A673 (cell line): Measurements from ENCODE around the gene GLOD4.

ENCODE experiments used
- CTCF ChIP-seq: fragments of 300-800, 200-600 bp; sonication (generic); conservative IDR thresholded peaks from 2 replicates; pipeline ENCODE4 v1.5.1; 2017; ENCODE audit warnings: low read depth, mild to moderate bottlenecking, antibody characterized with exemption, low read length, moderate library complexity, mixed read lengths
- EZH2 ChIP-seq: fragments of 200-600 bp; sonication (generic); IDR thresholded peaks from 2 replicates; pipeline ENCODE4 v1.6.1; 2017; ENCODE audit warnings: borderline replicate concordance, low read depth, mild to moderate bottlenecking, mixed read lengths, antibody characterized with exemption, low read length; ENCODE audit not compliant: poor library complexity, severe bottlenecking

DNA sequence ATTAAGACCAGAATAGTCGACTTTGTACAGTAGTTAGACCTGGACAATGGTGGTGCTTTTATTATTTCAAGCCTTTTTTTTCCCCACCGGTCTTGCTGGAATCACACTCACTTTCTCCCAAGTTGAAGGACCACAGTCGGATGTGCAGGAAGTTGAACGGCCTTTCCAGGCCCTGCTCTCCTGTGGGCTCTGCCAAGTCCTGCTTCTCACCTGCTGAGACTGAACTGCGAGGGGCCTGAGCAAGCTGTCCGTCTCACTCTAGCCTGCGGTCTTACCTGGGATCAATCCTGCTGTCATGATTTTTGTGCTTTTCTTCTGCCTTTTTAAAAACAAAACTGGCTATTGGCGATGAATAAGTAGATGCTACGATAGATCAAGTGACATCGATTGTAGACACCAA, 48.3 kb downstream of the GLOD4 start:
- TF ChIP-seq CTCF, result no peak
- TF ChIP-seq EZH2, result no peak
